Stimulated activated CD8-positive, alpha-beta memory T cell treated with anti-CD3 and anti-CD28 coated beads, Interleukin-15, amount 100 ng/mL, for 48 hours (primary cell): ENCODE data around the gene RFC5.
"Not testable (repeated sequence)": the region's sequence is repeated elsewhere in the genome, so short reads cannot be mapped to it uniquely, and the experiment has no call there.

Experiments used
- DNase-seq, 2 donors: peaks; one replicate each; pipeline ENCODE4 v3.0.0-alpha.2; 2020; ENCODE audit warnings: low read depth in 2 of 2

The RFC5 gene

GRCh38 chr12:118052324-118053070 is 36.0 kb downstream of the RFC5 start:
- peak in 1 of 2 donors; percentile 48 for DNase-seq

- DNase-seq = no peak
Measured at GRCh38 chr12:118053071-118053985, 36.8 kb downstream of the RFC5 start.

GRCh38 chr12:118055144-118055557 is 38.6 kb downstream of the RFC5 start:
- DNase-seq = peak; percentile 64 to 69

- no peak for DNase-seq
Measured at GRCh38 chr12:118055865-118056773, 39.6 kb downstream of the RFC5 start.

- DNase-seq = no peak
Measured at GRCh38 chr12:118058227-118058626, 41.7 kb downstream of the RFC5 start.

GRCh38 chr12:118058881-118059280 is 42.4 kb downstream of the RFC5 start:
- DNase-seq = no peak

- DNase-seq = no peak
Measured at GRCh38 chr12:118059341-118060191, 43.1 kb downstream of the RFC5 start.

- no peak for DNase-seq
Measured at GRCh38 chr12:118060301-118061010, 44.0 kb downstream of the RFC5 start.

- peak; percentile 30 to 57 for DNase-seq
Measured at GRCh38 chr12:118061011-118061872, 44.7 kb downstream of the RFC5 start, which contains the start of gene WSB2. TSS of gene WSB2 (minus strand) at chr12:118061179. CDS start at chr12:118061048, 131 bp downstream.

- no peak for DNase-seq
Measured at GRCh38 chr12:118061873-118062843, 45.7 kb downstream of the RFC5 start.

- no peak for DNase-seq
Measured at GRCh38 chr12:118063576-118064391, 47.3 kb downstream of the RFC5 start.

GRCh38 chr12:118064608-118065007 is 48.1 kb downstream of the RFC5 start:
- no peak for DNase-seq

- DNase-seq = no peak
Measured at GRCh38 chr12:118065380-118065779, 48.9 kb downstream of the RFC5 start.

- DNase-seq = no peak
Measured at GRCh38 chr12:118068445-118068844, 51.9 kb downstream of the RFC5 start.

- no peak for DNase-seq
Measured at GRCh38 chr12:118070650-118071049, 54.1 kb downstream of the RFC5 start.

- DNase-seq = no peak
Measured at GRCh38 chr12:118073768-118074167, 57.3 kb downstream of the RFC5 start.

GRCh38 chr12:118081521-118081920 is 65.0 kb downstream of the RFC5 start:
- not testable (repeated sequence) for DNase-seq
